DMS53 treated with DMSO at 0.1 percent for 48 hours (cell line): Measurements from ENCODE around the gene OR10P1.
A peak's percentile ranks its signal among the peaks of the same experiment; 100 is the strongest.
"Not testable (repeated sequence)": the region's sequence is repeated elsewhere in the genome, so short reads cannot be mapped to it uniquely, and the experiment has no call there.

Source experiments
- DNase-seq: peaks from one replicate; lab custom pipeline; 2025; ENCODE audit not compliant: unreplicated experiment; lab: John Stamatoyannopoulos, UW

The OR10P1 gene

DNA sequence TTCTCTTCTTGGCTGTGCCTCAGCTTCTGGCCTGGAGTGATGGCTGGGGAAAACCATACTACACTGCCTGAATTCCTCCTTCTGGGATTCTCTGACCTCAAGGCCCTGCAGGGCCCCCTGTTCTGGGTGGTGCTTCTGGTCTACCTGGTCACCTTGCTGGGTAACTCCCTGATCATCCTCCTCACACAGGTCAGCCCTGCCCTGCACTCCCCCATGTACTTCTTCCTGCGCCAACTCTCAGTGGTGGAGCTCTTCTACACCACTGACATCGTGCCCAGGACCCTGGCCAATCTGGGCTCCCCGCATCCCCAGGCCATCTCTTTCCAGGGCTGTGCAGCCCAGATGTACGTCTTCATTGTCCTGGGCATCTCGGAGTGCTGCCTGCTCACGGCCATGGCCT lies at the start of gene OR10P1:
Gene OR10P1, plus strand, starts transcription at position 40 of the 400 bp plus-strand sequence. Its CDS starts 0 bp downstream, at position 40.
- DNase-seq: no peak

GRCh38 chr12:55590152-55590551 lies 46.5 kb upstream of the OR10P1 start:
- DNase-seq: not testable (repeated sequence)

GRCh38 chr12:55607821-55608594 lies 28.7 kb upstream of the OR10P1 start:
- DNase-seq: no peak

DNA sequence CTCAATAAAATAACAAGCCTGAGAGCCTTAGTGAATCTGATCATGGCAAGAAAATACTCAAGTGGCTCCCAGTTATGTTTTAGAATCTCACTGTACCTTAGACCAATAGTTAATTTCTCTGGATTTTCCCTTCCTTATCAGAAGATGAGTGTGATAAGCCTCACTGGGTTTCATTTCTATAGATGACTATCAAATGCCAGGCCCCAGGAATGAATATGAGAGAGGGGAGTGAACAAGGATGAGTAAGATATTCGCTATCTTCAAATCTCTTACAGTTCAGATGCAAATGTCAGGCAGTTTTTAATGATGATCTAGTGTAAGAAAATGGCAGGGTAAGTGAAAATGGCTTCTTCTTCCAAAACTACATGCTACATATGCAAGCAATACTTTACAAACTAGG lies 26.1 kb upstream of the OR10P1 start:
- DNase-seq: no peak

DNA sequence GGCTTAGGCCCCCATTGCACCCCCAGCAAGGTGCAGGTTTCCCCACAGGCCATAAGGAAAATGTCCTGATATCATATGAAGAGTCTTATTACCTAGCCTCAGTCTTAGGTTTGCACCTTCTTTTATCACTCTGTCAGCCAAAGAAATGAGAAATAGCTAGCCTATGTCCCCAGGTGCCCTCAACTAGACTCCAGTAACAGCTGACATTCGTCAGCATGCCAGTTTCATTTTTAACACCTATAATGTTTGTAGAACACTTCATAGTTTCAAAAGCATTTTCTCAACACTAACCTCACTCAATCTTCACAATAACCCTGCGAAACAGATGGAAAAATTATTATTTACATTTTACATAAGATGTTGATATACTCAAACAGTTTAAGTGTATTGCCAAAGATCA lies 24.0 kb upstream of the OR10P1 start:
- no peak for DNase-seq

- DNase-seq: no peak
Observed at GRCh38 chr12:55614764-55615163, 21.9 kb upstream of the OR10P1 start.

- peak; percentile 86 for DNase-seq
Observed at GRCh38 chr12:55619354-55620138, 17.1 kb upstream of the OR10P1 start.

DNA sequence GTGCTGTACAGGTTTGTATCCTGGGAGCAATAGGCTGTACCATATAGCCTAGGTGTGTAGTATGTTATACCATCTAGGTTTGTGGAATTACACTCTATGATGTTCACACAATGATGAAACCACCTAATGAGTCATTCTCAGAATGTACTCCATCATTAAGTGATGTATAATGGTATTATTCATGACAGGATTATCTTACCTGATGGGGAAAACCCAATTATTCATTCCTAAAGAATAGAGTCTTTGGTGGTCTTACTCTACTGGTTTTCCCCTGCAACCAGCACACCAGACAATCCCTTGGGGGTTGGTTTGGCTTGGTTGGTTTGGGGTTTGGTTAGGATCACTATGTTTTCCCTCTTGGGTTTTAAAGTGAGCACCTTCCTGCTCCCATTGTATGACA lies 12.6 kb upstream of the OR10P1 start:
- no peak for DNase-seq

DNA sequence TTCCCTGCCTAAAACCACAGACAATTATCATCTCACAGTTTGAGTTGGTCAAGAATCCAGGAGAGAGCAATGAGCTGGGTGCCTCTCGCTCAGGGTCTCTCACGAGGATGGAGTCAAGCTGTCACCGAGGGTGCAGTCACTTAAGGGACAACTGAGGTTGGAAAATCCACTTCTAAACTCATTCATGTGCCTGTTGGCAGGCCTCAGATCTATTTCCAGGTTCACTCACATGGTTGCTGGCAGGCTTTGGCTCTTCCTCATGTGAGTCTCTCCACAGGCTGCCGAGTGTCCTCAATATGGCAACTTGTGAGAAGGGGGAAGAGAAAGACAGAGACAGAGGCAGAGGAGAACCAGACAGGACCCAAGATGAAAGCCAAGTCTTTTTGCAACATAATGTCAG lies 10.5 kb upstream of the OR10P1 start:
- DNase-seq: no peak

DNA sequence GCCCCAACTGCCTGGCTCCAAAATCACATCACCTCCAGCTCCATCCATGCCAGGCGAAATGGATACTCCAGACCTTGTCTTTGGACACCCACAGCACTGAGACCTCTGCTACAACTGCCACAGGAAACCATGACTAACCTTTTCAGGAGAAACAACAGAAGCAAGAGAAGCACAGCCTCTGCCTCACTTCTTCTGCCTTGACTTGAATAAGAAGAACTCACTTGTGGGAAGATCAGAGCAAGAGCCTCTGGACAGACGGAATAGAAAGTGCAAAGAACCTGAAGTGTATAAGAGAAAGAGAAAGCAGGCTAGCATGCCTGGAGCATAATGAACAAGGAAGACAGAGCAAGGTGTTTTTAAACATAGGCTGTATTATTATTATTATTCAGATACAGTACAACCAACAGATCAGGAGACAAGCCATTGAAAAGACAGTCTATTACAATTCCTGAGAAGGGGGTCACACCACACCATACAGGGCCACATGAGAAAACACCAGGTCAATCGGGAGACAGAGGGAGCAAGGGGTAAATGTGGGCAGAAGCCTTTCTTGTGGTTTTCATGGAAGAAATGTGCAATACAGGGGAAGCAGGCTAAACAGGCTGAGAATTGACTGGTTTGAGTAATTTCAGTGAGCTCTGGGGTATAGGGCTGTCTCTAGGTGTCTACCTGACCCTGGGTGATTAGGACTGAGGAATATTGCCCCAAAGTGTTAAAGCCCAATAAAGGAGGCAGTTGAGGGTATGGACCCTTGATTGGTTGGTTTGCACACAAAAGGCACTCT lies 7.4 kb upstream of the OR10P1 start:
- DNase-seq: no peak

- DNase-seq: no peak
Observed at GRCh38 chr12:55631056-55631455, 5.6 kb upstream of the OR10P1 start.

DNA sequence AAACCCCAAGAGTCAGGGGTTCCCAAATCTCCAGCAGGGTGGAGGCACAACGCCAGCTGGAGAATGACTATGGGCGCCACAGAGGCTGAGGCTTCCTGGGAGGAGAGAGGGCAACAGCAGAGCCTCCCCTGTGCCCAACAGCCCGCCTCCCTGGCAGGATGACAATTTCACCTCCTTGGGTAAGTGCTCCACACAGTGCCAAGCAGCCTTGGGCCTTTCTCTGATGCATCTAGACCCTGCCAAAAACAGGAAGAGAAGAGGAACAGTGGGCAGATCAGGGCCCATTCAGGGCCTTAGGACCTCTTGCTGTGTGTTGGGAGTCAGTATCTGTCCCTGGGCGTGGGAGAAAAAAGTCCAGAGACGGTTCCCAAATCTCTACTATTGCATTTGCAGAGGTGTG lies 5.0 kb upstream of the OR10P1 start:
- DNase-seq: no peak

GRCh38 chr12:55633151-55633550 lies 3.5 kb upstream of the OR10P1 start:
- no peak for DNase-seq

DNA sequence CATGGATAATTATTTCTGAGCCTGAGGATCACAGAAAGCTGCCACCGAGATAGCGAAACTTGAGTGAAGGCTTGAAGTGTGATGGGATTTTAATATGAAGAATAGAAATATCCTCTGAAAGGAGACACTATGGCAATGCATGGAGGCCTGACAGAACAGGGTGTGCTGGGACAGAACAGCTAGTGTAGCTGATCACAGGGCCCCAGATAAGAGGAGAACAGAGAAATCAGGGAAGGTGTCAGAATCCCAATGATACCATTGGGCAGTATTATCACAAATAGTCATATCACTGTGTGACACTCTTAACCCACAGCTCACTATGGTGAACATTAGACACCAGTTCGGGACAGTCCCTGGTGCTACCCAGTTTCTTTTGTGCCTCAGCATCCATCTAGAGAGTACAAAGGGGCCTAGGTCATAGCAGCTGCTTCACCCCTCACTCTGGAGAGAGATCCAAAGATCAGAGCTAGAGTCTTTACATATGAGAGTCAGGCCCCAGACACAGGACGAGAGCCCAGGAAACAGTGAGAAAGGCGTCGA lies 506 bp upstream of the OR10P1 start:
- DNase-seq: no peak

GRCh38 chr12:55637467-55637866 lies 775 bp downstream of the OR10P1 start:
- no peak for DNase-seq

GRCh38 chr12:55641595-55641994 lies 4.9 kb downstream of the OR10P1 start:
- DNase-seq: no peak

GRCh38 chr12:55642267-55642666 lies 5.6 kb downstream of the OR10P1 start:
- DNase-seq: no peak

- DNase-seq: no peak
Observed at GRCh38 chr12:55642669-55643068, 6.0 kb downstream of the OR10P1 start.

DNA sequence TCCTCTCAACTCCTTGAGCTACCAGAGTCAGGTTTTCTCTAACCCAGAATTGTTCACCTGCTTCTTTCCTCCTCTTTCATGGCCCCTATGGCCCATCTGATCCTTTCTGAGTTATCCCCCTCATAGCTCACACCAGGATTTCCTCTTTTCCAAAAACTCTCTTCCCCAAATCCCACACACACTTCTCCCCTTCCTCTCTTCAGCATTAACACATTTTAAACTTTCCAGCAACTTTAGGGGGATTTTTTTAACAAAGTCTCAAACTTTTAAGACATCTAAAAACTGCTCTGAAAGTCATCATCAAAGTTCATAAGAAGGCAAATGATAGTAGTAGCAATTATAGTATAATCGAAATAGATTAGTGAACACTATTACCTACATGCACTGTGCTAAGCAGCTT lies 7.9 kb downstream of the OR10P1 start:
- DNase-seq: no peak

DNA sequence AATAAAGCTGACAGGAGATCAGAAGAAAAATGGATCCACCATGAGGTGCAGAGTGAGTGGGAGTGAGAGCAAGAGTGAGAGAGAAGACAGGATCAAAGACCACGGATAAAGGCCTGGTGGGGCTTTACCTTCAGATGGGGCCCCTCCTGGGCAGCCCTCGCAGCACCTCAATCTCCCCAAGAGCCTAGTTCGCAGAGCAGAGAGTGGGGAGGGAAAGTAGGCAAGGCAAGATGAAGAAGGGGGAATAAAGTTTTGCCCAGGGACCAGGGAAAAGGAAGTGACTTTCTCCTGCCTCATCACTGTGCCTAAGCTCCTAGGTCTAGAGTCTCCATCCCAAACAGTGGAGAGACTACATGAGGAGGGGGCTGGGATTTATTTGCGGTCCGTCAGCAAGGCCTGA lies 10.3 kb downstream of the OR10P1 start:
- DNase-seq: no peak

- DNase-seq: not testable (repeated sequence)
Observed at GRCh38 chr12:55650620-55651298, 14.1 kb downstream of the OR10P1 start.
